GM19023 (cell line): ENCODE measurements around the gene PAQR7.

Experiments
- ATAC-seq: cut with Tn5 transposase; IDR thresholded peaks from one replicate; pipeline ENCODE4 v1.9.1; 2021; ENCODE audit warnings: mild to moderate bottlenecking, moderate library complexity; ENCODE audit not compliant: unreplicated experiment

Gene PAQR7

GRCh38 chr1:25875154-25875855, at the start of gene PAQR7:
PAQR7 (minus strand) TSS chr1:25875708; CDS start chr1:25863839, 11,869 bp downstream.
- ATAC-seq: peak; percentile 59

GRCh38 chr1:25924454-25924853, 48.9 kb upstream of the PAQR7 start:
- no peak for ATAC-seq

GRCh38 chr1:25922971-25923552, 47.6 kb upstream of the PAQR7 start:
- ATAC-seq: no peak

- no peak for ATAC-seq
These were observed 46.8 kb upstream of the PAQR7 start for GRCh38 chr1:25922056-25922970.

GRCh38 chr1:25918615-25919014, 43.1 kb upstream of the PAQR7 start:
- no peak for ATAC-seq

GRCh38 chr1:25917996-25918395, 42.5 kb upstream of the PAQR7 start:
- ATAC-seq: no peak

- no peak for ATAC-seq
These were observed 41.0 kb upstream of the PAQR7 start for GRCh38 chr1:25916460-25916859.

GRCh38 chr1:25914074-25914995, 38.8 kb upstream of the PAQR7 start:
- no peak for ATAC-seq

- ATAC-seq: no peak
These were observed 37.7 kb upstream of the PAQR7 start for GRCh38 chr1:25913206-25913605.

GRCh38 chr1:25912076-25912831, 36.7 kb upstream of the PAQR7 start:
- no peak for ATAC-seq

GRCh38 chr1:25911162-25911561, 35.7 kb upstream of the PAQR7 start:
- no peak for ATAC-seq

GRCh38 chr1:25909040-25909439, 33.5 kb upstream of the PAQR7 start:
- no peak for ATAC-seq

GRCh38 chr1:25908161-25908560, 32.7 kb upstream of the PAQR7 start:
- ATAC-seq: no peak

- no peak for ATAC-seq
These were observed 32.1 kb upstream of the PAQR7 start for GRCh38 chr1:25907601-25908000.

GRCh38 chr1:25906644-25907300, 31.3 kb upstream of the PAQR7 start:
- ATAC-seq: no peak

- peak; percentile 73 for ATAC-seq
These were observed 30.5 kb upstream of the PAQR7 start, which contains the start of gene STMN1 for GRCh38 chr1:25905680-25906643. STMN1 (minus strand) TSS chr1:25906419; CDS start chr1:25904676, 1,743 bp downstream.

GRCh38 chr1:25904943-25905679, 29.6 kb upstream of the PAQR7 start:
- peak; percentile 70 for ATAC-seq
